Liver (tissue), 9 donors: ENCODE measurements around the gene DNAJB1. TPM values are rescaled to one million over a fixed set of nuclear protein-coding genes. Genes with fewer than 3 reads are reported as not detected.

ENCODE experiments used
- DNase-seq: peaks from one replicate; pipeline ENCODE4 v3.0.0-alpha.2; 2017; ENCODE audit warnings: low spot score
- H3K27ac ChIP-seq, 2 donors: one replicate each; pipeline ENCODE4 v1.7.0; 2013; ENCODE audit warnings: inconsistent platforms in 2 of 2, low read length in 2 of 2, control low read depth in 1 of 2, low read depth in 1 of 2, mild to moderate bottlenecking in 1 of 2
- H3K27me3 ChIP-seq, 4 donors: one replicate each; pipeline versions ENCODE4 v1.6.1 to v1.7.0; 2013; ENCODE audit warnings: low read length in 3 of 4, inconsistent platforms in 1 of 4, mild to moderate bottlenecking in 1 of 4, moderate library complexity in 1 of 4; ENCODE audit not compliant: control insufficient read depth in 4 of 4, insufficient read depth in 4 of 4
- H3K36me3 ChIP-seq, 4 donors: one replicate each; pipeline versions ENCODE4 v1.6.1 to v1.7.0; 2013; ENCODE audit warnings: low read length in 3 of 4, mild to moderate bottlenecking in 3 of 4, low read depth in 1 of 4, moderate library complexity in 1 of 4; ENCODE audit not compliant: control insufficient read depth in 4 of 4, insufficient read depth in 3 of 4
- H3K4me1 ChIP-seq, 4 donors: one replicate each; pipeline versions ENCODE4 v1.6.1 to v1.7.0; 2013; ENCODE audit warnings: low read length in 3 of 4, mild to moderate bottlenecking in 3 of 4, moderate library complexity in 1 of 4; ENCODE audit not compliant: control insufficient read depth in 4 of 4, insufficient read depth in 4 of 4
- H3K4me3 ChIP-seq, 3 donors: one replicate each; pipeline versions ENCODE4 v1.6.1 to v1.7.0; 2013; ENCODE audit warnings: low read length in 3 of 3, control low read depth in 1 of 3, low read depth in 1 of 3, mild to moderate bottlenecking in 1 of 3
- H3K9ac ChIP-seq, 2 donors: one replicate each; pipeline ENCODE4 v1.7.0; 2013; ENCODE audit warnings: low read length in 2 of 2, mild to moderate bottlenecking in 2 of 2, moderate library complexity in 2 of 2, control low read depth in 1 of 2, low read depth in 1 of 2
- H3K9me3 ChIP-seq, 4 donors: one replicate each; pipeline versions ENCODE4 v1.6.1 to v1.7.0; 2013; ENCODE audit warnings: low read length in 3 of 4; ENCODE audit not compliant: control insufficient read depth in 4 of 4
- EGR1 ChIP-seq, 2 donors: IDR thresholded peaks; 2 replicates each; pipeline ENCODE4 v1.6.1; 2016 to 2018; ENCODE audit warnings: antibody characterized with exemption in 2 of 2, low read depth in 2 of 2
- FOXA1 ChIP-seq: IDR thresholded peaks from 2 replicates; pipeline ENCODE4 v1.6.1; 2016; ENCODE audit warnings: antibody characterized with exemption
- FOXA2 ChIP-seq: IDR thresholded peaks from 2 replicates; pipeline ENCODE4 v1.6.1; 2016; ENCODE audit warnings: antibody characterized with exemption
- GABPA ChIP-seq, 2 donors: IDR thresholded peaks in 1 of 2; conservative IDR thresholded peaks in 1 of 2; 2 replicates each; pipeline ENCODE4 v1.6.1; 2016; ENCODE audit warnings: antibody characterized with exemption in 2 of 2, mild to moderate bottlenecking in 1 of 2, moderate library complexity in 1 of 2
- HNF4A ChIP-seq, 2 donors: conservative IDR thresholded peaks; 2 replicates each; pipeline ENCODE4 v1.6.1; 2016; ENCODE audit warnings: antibody characterized with exemption in 2 of 2, mild to moderate bottlenecking in 2 of 2
- HNF4G ChIP-seq: IDR thresholded peaks from 2 replicates; pipeline ENCODE4 v1.6.1; 2016; ENCODE audit warnings: antibody characterized with exemption
- JUND ChIP-seq, 2 donors: IDR thresholded peaks; 2 replicates each; pipeline ENCODE4 v1.6.1; 2016; ENCODE audit warnings: antibody characterized with exemption in 2 of 2
- NR2F2 ChIP-seq: IDR thresholded peaks from 2 replicates; pipeline ENCODE4 v1.6.1; 2016; ENCODE audit warnings: antibody characterized with exemption
- RAD21 ChIP-seq, 2 donors: IDR thresholded peaks; 2 replicates each; pipeline ENCODE4 v1.6.1; 2016; ENCODE audit warnings: antibody characterized with exemption in 2 of 2, mild to moderate bottlenecking in 2 of 2
- RXRA ChIP-seq, 2 donors: IDR thresholded peaks; 2 replicates each; pipeline ENCODE4 v1.6.1; 2017 to 2018; ENCODE audit warnings: antibody characterized with exemption in 2 of 2, mild to moderate bottlenecking in 1 of 2
- SP1 ChIP-seq: IDR thresholded peaks from 2 replicates; pipeline ENCODE4 v1.6.1; 2018; ENCODE audit warnings: antibody characterized with exemption, mild to moderate bottlenecking
- TAF1 ChIP-seq: conservative IDR thresholded peaks from 2 replicates; pipeline ENCODE4 v1.6.1; 2016; ENCODE audit warnings: antibody characterized with exemption, mild to moderate bottlenecking
- WGBS: extraction: QIAGEN DNeasy Blood & Tissue Kit; methylation state at CpG from one replicate; pipeline ENCODE4 v1.1.7; 2013; 5-methylcytosine and 5-hydroxymethylcytosine counted together
- polyA plus RNA-seq, 2 donors: library from polyadenylated mRNA; stranded (reverse) in 1 of 2; unstranded in 1 of 2; fragments of 200-250 nt in 1 of 2; fragments of >200 nt in 1 of 2; fragmentation: Nextera tagmentation in 1 of 2; extraction: Ambion mirVana in 1 of 2; gene quantifications; one replicate each; pipeline versions ENCODE4 v1.2.1 to v1.2.3, GENCODE V29; 2013 to 2015
- total RNA-seq, 2 donors: library from RNA; depleted of rRNA; stranded (reverse); fragments of >200 nt; gene quantifications; one replicate each; pipeline ENCODE4 v1.2.3, GENCODE V29; 2014
- donor health status: healthy.
- donor health status: healthy.
- donor health status: healthy.
- donor health status: healthy.
- donor health status: healthy.

DNAJB1 gene
- total and polyA plus RNA-seq, 4 donors, result 29.4 to 43.0 (median 34.5) TPM

- Histone ChIP-seq H3K27me3 (no peaks in the 10 kb centered on the region), H3K4me3 (no peak overlapping the region), H3K36me3 (peaks cover 0 to 4% (median 0%) of the 10 kb centered on the region in 4 donors), H3K4me1 (peaks cover 0 to 4% (median 3%) of the 10 kb centered on the region in 4 donors), H3K9ac (no peak overlapping the region), H3K27ac (no peak overlapping the region), H3K9me3 (no peaks in the 10 kb centered on the region)
- 46% methylated on average over 24 of the region's 24 CpGs for WGBS
- DNase-seq, result peak; percentile 84
- TF ChIP-seq JUND (IDR thresholded peaks at IDR 0.05), result no peak
- no peak for TF ChIP-seq HNF4G
- TF ChIP-seq EGR1 (IDR thresholded peaks at IDR 0.05; ENCODE audit: low read depth in 2 of 2), result no peak
- TF ChIP-seq SP1, result no peak
- no peak for TF ChIP-seq RXRA (IDR thresholded peaks at IDR 0.05)
Measured at GRCh38 chr19:14536926-14537692, 18.9 kb upstream of the DNAJB1 start.

- H3K36me3 ChIP-seq, result no peaks in the 10 kb centered on the region
- no peaks in the 10 kb centered on the region for H3K9me3 ChIP-seq
- 89% methylated on average over 5 of the region's 5 CpGs for WGBS
- TF ChIP-seq RAD21 (IDR thresholded peaks at IDR 0.05) (no peak), NR2F2 (no peak), FOXA1 (no peak), RXRA (IDR thresholded peaks at IDR 0.05) (no peak)
- no peak overlapping the region for H3K9ac ChIP-seq
- H3K4me3 ChIP-seq, result no peak overlapping the region
- peaks cover 0 to 22% (median 9%) of the 10 kb centered on the region in 4 donors for H3K4me1 ChIP-seq
- no peak for DNase-seq
- H3K27ac ChIP-seq, result no peak overlapping the region
- H3K27me3 ChIP-seq, result no peaks in the 10 kb centered on the region
Measured at GRCh38 chr19:14533450-14533849, 15.3 kb upstream of the DNAJB1 start.

DNA sequence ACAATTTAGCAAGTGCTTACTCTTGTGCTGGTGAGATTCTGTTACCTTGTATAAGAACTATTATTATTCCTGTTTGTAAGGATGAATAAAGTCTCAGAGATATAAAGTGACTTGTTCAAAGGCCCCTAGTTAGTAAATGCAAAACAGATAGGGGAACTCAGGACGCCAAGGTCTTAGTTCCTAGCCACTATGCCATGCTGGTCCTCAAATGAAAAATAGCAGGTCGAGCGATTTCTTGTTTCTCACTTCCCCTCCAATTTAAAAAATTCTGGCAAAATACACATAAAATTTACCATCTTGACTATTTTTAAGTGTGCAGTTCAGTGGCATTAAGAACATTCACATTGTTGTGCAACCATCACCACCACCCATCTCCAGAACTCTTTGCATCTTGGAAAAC, 12.3 kb upstream of the DNAJB1 start:
- Histone ChIP-seq H3K9ac (peak overlapping the region in 1 of 2 donors; percentile 30), H3K27me3 (no peaks in the 10 kb centered on the region), H3K4me3 (no peak overlapping the region), H3K4me1 (peaks cover 0 to 18% (median 6%) of the 10 kb centered on the region in 4 donors), H3K36me3 (no peaks in the 10 kb centered on the region), H3K27ac (no peak overlapping the region), H3K9me3 (no peaks in the 10 kb centered on the region)
- 66% methylated on average over 3 of the region's 3 CpGs for WGBS
- DNase-seq, result no peak
- TF ChIP-seq TAF1 (no peak), RXRA (IDR thresholded peaks at IDR 0.05) (no peak)

- 0% methylated on average over 18 of the region's 18 CpGs for WGBS
- peak overlapping the region; percentile 80 to 97 for H3K27ac ChIP-seq
- no peak for DNase-seq
- H3K27me3 ChIP-seq, result no peaks in the 10 kb centered on the region
- H3K9ac ChIP-seq, result peak overlapping the region; percentile 30 to 94
- peak overlapping the region; percentile 57 to 99 (median 76) for H3K4me3 ChIP-seq
- TF ChIP-seq FOXA2 (no peak), HNF4A (conservative IDR thresholded peaks at IDR 0.05) (peak in 1 of 2 donors; percentile 49), RAD21 (IDR thresholded peaks at IDR 0.05) (no peak), GABPA (IDR thresholded peaks at IDR 0.05 in 1 of 2, conservative IDR thresholded peaks at IDR 0.05 in 1 of 2) (no peak)
- peaks cover 0 to 18% (median 6%) of the 10 kb centered on the region in 4 donors for H3K4me1 ChIP-seq
- H3K36me3 ChIP-seq, result no peaks in the 10 kb centered on the region
- H3K9me3 ChIP-seq, result no peaks in the 10 kb centered on the region
Measured at GRCh38 chr19:14530005-14530348, 11.8 kb upstream of the DNAJB1 start.
